Stimulated activated naive CD4-positive, alpha-beta T cell treated with Interleukin-2 at 50 U/mL for 16 hours (primary cell): ENCODE results near the gene GAGE12H.
"Not testable (repeated sequence)": the region's sequence is repeated elsewhere in the genome, so short reads cannot be mapped to it uniquely, and the experiment has no call there.

Experiments
- DNase-seq: peaks from one replicate; lab custom pipeline; 2025; lab: John Stamatoyannopoulos, UW

The GAGE12H gene

DNA sequence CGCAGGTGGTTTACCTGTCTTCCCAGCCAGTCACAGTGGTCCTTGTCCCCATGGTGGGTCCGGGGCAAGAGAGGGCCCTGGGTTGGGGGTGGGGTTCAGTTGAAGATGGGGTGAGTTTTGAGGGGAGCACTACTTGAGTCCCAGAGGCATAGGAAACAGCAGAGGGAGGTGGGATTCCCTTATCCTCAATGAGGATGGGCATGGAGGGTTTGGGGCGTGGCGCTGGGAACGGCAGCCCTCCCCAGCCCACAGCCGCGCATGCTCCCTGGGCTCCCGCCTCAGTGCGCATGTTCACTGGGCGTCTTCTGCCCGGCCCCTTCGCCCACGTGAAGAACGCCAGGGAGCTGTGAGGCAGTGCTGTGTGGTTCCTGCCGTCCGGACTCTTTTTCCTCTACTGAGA is at the start of gene GAGE12H:
Gene GAGE12H, plus strand, starts transcription at position 301 of the 400 bp plus-strand sequence. CDS start 1,155 bp downstream, outside the sequence.
- DNase-seq, result not testable (repeated sequence)

DNA sequence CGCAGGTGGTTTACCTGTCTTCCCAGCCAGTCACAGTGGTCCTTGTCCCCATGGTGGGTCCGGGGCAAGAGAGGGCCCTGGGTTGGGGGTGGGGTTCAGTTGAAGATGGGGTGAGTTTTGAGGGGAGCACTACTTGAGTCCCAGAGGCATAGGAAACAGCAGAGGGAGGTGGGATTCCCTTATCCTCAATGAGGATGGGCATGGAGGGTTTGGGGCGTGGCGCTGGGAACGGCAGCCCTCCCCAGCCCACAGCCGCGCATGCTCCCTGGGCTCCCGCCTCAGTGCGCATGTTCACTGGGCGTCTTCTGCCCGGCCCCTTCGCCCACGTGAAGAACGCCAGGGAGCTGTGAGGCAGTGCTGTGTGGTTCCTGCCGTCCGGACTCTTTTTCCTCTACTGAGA is 47.9 kb upstream of the GAGE12H start, which contains the start of gene GAGE12C:
Gene GAGE12C, plus strand, starts transcription at position 301 of the 400 bp plus-strand sequence. CDS start 1,155 bp downstream, outside the sequence.
- DNase-seq, result not testable (repeated sequence)

- not testable (repeated sequence) for DNase-seq
Observed at GRCh38 chrX:49541433-49541832, 38.3 kb upstream of the GAGE12H start, which contains the start of gene GAGE12D. TSS of gene GAGE12D (plus strand) at chrX:49541733. CDS start at chrX:49542888, 1,155 bp downstream.

DNA sequence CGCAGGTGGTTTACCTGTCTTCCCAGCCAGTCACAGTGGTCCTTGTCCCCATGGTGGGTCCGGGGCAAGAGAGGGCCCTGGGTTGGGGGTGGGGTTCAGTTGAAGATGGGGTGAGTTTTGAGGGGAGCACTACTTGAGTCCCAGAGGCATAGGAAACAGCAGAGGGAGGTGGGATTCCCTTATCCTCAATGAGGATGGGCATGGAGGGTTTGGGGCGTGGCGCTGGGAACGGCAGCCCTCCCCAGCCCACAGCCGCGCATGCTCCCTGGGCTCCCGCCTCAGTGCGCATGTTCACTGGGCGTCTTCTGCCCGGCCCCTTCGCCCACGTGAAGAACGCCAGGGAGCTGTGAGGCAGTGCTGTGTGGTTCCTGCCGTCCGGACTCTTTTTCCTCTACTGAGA is 28.8 kb upstream of the GAGE12H start, which contains the start of gene GAGE12E:
Gene GAGE12E, plus strand, starts transcription at position 301 of the 400 bp plus-strand sequence. CDS start 1,155 bp downstream, outside the sequence.
- DNase-seq, result not testable (repeated sequence)

DNA sequence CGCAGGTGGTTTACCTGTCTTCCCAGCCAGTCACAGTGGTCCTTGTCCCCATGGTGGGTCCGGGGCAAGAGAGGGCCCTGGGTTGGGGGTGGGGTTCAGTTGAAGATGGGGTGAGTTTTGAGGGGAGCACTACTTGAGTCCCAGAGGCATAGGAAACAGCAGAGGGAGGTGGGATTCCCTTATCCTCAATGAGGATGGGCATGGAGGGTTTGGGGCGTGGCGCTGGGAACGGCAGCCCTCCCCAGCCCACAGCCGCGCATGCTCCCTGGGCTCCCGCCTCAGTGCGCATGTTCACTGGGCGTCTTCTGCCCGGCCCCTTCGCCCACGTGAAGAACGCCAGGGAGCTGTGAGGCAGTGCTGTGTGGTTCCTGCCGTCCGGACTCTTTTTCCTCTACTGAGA is 19.2 kb upstream of the GAGE12H start, which contains the start of gene GAGE12F:
Gene GAGE12F, plus strand, starts transcription at position 301 of the 400 bp plus-strand sequence. CDS start 1,155 bp downstream, outside the sequence.
- DNase-seq, result not testable (repeated sequence)

- not testable (repeated sequence) for DNase-seq
Observed at GRCh38 chrX:49568728-49569127, 11.0 kb upstream of the GAGE12H start.

DNA sequence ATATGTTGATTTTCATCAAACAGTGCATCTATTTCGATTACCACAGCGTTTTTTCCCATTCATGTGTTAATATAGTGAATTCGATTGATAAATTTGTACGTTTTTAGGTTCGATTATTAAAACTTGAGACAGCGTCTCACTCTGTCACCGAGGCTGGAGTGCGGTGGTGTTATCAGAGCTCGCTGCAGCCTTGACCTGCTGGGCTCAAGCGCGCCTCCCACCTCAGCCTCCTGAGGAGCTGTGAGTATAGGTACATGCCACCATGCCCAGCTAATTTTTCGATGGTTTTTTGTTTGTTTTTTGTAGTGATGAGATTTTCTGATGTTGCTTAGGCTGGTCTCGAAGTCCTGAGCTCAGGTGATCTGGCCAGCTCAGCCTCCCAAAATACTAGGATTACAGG is 10.6 kb upstream of the GAGE12H start:
- not testable (repeated sequence) for DNase-seq

DNA sequence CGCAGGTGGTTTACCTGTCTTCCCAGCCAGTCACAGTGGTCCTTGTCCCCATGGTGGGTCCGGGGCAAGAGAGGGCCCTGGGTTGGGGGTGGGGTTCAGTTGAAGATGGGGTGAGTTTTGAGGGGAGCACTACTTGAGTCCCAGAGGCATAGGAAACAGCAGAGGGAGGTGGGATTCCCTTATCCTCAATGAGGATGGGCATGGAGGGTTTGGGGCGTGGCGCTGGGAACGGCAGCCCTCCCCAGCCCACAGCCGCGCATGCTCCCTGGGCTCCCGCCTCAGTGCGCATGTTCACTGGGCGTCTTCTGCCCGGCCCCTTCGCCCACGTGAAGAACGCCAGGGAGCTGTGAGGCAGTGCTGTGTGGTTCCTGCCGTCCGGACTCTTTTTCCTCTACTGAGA is 9.6 kb upstream of the GAGE12H start, which contains the start of gene GAGE12G:
Gene GAGE12G, plus strand, starts transcription at position 301 of the 400 bp plus-strand sequence. CDS start 1,155 bp downstream, outside the sequence.
- DNase-seq, result not testable (repeated sequence)

GRCh38 chrX:49589196-49589595 is 9.4 kb downstream of the GAGE12H start, which contains the start of gene GAGE2A:
TSS of gene GAGE2A (plus strand) at chrX:49589496. CDS start at chrX:49590651, 1,155 bp downstream.
- DNase-seq, result not testable (repeated sequence)

DNA sequence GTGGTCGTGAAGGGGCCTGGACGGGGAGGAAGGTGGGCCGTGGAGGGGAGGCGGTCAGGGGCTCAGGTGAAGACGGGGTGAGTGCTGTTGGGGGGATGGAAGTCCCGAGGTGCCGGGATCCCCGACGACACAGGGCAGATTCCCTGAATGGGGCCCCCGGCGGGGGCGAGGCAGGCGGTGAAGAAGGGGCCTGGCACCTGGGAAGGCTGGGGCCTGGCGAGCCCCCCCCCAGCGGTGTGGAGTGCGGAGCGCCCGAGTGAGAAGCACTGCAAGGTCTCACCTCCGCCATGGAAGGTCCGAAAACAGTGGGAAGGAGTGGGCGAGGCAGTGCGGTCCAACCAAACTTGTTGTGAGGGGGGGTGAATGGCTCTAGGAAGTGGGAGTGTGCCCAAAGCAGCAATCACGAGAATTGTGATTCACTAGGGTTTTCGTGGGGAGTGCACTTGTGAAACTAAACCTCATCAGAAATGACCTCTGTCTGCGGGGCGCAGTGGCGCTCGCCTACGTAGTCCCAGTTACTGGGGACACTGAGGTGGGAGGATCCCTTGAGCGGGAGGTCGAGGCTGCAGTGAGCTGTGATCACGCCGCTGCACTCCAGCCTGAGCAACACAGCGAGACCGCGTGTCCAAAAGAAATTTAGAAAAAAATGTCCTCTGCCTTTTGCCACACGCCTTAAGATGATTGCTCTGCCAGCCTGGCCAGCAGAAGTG is 10.2 kb downstream of the GAGE12H start:
- not testable (repeated sequence) for DNase-seq

- DNase-seq, result not testable (repeated sequence)
Observed at GRCh38 chrX:49590488-49590887, 10.7 kb downstream of the GAGE12H start.

DNA sequence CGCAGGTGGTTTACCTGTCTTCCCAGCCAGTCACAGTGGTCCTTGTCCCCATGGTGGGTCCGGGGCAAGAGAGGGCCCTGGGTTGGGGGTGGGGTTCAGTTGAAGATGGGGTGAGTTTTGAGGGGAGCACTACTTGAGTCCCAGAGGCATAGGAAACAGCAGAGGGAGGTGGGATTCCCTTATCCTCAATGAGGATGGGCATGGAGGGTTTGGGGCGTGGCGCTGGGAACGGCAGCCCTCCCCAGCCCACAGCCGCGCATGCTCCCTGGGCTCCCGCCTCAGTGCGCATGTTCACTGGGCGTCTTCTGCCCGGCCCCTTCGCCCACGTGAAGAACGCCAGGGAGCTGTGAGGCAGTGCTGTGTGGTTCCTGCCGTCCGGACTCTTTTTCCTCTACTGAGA is 19.0 kb downstream of the GAGE12H start, which contains the start of gene GAGE1:
Gene GAGE1, plus strand, starts transcription at position 301 of the 400 bp plus-strand sequence. CDS start 1,155 bp downstream, outside the sequence.
- DNase-seq, result not testable (repeated sequence)

- DNase-seq, result no peak
Observed at GRCh38 chrX:49610718-49611310, 31.1 kb downstream of the GAGE12H start.

DNA sequence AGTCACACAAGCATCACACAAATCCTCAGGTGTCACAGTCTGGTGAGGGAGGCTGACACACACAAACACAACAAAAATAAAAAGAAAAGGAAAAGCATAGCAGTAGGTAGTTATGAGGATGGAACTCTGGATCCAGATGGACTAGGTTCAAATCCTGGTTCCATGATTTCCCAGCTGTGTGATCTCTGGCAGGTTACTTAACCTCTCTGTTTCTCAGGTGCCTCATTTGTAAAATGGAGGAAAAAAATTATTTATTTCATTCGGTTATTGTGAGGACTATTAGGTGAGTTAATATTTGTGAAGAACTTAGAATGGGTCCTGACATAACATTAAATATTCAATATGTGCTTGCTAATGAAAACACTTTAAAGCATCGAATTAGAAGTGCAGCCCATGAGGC is 38.8 kb downstream of the GAGE12H start:
- no peak for DNase-seq

- peak; percentile 7 for DNase-seq
Observed at GRCh38 chrX:49627086-49627777, 47.5 kb downstream of the GAGE12H start.
